ENCODE results near the gene GRAMD2B.

Gene GRAMD2B

GRCh38 chr5:126464016-126464415 is 40.8 kb downstream of the GRAMD2B start:
- no peak for TF ChIP-seq RAD21 (IDR thresholded peaks at IDR 0.05; ENCODE audit: low read depth)
- TF ChIP-seq FOXM1 (IDR thresholded peaks at IDR 0.05; ENCODE audit: borderline replicate concordance, low read depth) = no peak
- TF ChIP-seq, protein P1, sequence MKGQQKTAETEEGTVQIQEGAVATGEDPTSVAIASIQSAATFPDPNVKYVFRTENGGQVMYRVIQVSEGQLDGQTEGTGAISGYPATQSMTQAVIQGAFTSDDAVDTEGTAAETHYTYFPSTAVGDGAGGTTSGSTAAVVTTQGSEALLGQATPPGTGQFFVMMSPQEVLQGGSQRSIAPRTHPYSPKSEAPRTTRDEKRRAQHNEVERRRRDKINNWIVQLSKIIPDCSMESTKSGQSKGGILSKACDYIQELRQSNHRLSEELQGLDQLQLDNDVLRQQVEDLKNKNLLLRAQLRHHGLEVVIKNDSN (IDR thresholded peaks at IDR 0.05) = no peak
- no peak for TF ChIP-seq EP300 (IDR thresholded peaks at IDR 0.05; ENCODE audit: borderline replicate concordance)
- TF ChIP-seq CREB1 (IDR thresholded peaks at IDR 0.05; ENCODE audit: low read depth) = no peak

- TF ChIP-seq EGR1 (IDR thresholded peaks at IDR 0.05) (no peak), MAX (IDR thresholded peaks at IDR 0.05) (no peak), NFIC (IDR thresholded peaks at IDR 0.05) (no peak), TEAD4 (IDR thresholded peaks at IDR 0.05) (no peak), EP300 (IDR thresholded peaks at IDR 0.05; ENCODE audit: borderline replicate concordance) (no peak), CREB1 (IDR thresholded peaks at IDR 0.05; ENCODE audit: low read depth) (no peak)
Measured at GRCh38 chr5:126464959-126465358, 41.8 kb downstream of the GRAMD2B start.

DNA sequence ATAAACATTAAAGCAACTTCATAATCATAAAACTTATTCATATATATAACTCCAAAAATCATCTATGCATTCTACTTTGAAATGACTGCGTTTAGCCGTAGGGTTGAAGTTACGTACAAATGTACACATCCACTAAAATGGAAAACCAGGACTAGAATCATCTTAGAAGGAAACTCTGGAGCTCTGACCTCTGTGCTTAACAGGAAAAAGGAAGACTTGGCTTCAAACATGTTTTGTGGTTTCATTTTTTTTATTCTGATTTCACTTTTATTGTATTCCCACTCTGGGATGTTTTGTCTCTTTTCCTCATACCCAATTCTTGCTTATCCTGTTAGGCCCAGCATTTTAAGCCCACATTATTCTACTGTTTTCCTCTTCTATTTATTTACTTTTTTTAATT is 44.9 kb downstream of the GRAMD2B start:
- TF ChIP-seq RAD21 (IDR thresholded peaks at IDR 0.05; ENCODE audit: low read depth) (no peak), EP300 (IDR thresholded peaks at IDR 0.05; ENCODE audit: borderline replicate concordance) (no peak), TAF1 (IDR thresholded peaks at IDR 0.05; ENCODE audit: low read depth) (no peak), FOXM1 (IDR thresholded peaks at IDR 0.05; ENCODE audit: borderline replicate concordance, low read depth) (no peak), ZBTB7A (IDR thresholded peaks at IDR 0.05; ENCODE audit: low read depth) (no peak), YY1 (IDR thresholded peaks at IDR 0.05; ENCODE audit: low read depth) (no peak), EGR1 (IDR thresholded peaks at IDR 0.05) (no peak), TCF12 (IDR thresholded peaks at IDR 0.05; ENCODE audit: low read depth) (no peak), CEBPB (IDR thresholded peaks at IDR 0.05) (no peak), NFIC (IDR thresholded peaks at IDR 0.05) (no peak), MAX (IDR thresholded peaks at IDR 0.05) (no peak)
- TF ChIP-seq, protein P2, sequence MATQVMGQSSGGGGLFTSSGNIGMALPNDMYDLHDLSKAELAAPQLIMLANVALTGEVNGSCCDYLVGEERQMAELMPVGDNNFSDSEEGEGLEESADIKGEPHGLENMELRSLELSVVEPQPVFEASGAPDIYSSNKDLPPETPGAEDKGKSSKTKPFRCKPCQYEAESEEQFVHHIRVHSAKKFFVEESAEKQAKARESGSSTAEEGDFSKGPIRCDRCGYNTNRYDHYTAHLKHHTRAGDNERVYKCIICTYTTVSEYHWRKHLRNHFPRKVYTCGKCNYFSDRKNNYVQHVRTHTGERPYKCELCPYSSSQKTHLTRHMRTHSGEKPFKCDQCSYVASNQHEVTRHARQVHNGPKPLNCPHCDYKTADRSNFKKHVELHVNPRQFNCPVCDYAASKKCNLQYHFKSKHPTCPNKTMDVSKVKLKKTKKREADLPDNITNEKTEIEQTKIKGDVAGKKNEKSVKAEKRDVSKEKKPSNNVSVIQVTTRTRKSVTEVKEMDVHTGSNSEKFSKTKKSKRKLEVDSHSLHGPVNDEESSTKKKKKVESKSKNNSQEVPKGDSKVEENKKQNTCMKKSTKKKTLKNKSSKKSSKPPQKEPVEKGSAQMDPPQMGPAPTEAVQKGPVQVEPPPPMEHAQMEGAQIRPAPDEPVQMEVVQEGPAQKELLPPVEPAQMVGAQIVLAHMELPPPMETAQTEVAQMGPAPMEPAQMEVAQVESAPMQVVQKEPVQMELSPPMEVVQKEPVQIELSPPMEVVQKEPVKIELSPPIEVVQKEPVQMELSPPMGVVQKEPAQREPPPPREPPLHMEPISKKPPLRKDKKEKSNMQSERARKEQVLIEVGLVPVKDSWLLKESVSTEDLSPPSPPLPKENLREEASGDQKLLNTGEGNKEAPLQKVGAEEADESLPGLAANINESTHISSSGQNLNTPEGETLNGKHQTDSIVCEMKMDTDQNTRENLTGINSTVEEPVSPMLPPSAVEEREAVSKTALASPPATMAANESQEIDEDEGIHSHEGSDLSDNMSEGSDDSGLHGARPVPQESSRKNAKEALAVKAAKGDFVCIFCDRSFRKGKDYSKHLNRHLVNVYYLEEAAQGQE (IDR thresholded peaks at IDR 0.05; ENCODE audit: low read depth) = no peak
- TF ChIP-seq, protein P1 (IDR thresholded peaks at IDR 0.05) = no peak

GRCh38 chr5:126469536-126470316 is 46.5 kb downstream of the GRAMD2B start:
- TF ChIP-seq FOXM1 (IDR thresholded peaks at IDR 0.05; ENCODE audit: borderline replicate concordance, low read depth) = no peak
- no peak for TF ChIP-seq MAX (IDR thresholded peaks at IDR 0.05)
- no peak for TF ChIP-seq ZBTB7A (IDR thresholded peaks at IDR 0.05; ENCODE audit: low read depth)

- no peak for TF ChIP-seq TEAD4 (IDR thresholded peaks at IDR 0.05)
- TF ChIP-seq CREB1 (IDR thresholded peaks at IDR 0.05; ENCODE audit: low read depth) = no peak
- TF ChIP-seq FOXM1 (IDR thresholded peaks at IDR 0.05; ENCODE audit: borderline replicate concordance, low read depth) = no peak
- TF ChIP-seq, protein P2 (IDR thresholded peaks at IDR 0.05; ENCODE audit: low read depth) = no peak
- TF ChIP-seq RAD21 (IDR thresholded peaks at IDR 0.05; ENCODE audit: low read depth) = no peak
- no peak for TF ChIP-seq CEBPB (IDR thresholded peaks at IDR 0.05)
- no peak for TF ChIP-seq EGR1 (IDR thresholded peaks at IDR 0.05)
- TF ChIP-seq, protein P1 (IDR thresholded peaks at IDR 0.05) = no peak
- TF ChIP-seq MAX (IDR thresholded peaks at IDR 0.05) = no peak
- TF ChIP-seq YY1 (IDR thresholded peaks at IDR 0.05; ENCODE audit: low read depth) = no peak
Measured at GRCh38 chr5:126471247-126471646, 48.0 kb downstream of the GRAMD2B start.

All from Ishikawa (cell line).